IPS-18c (cell line): ENCODE results near the gene RAB3A.
"Not testable (repeated sequence)": the region's sequence is repeated elsewhere in the genome, so short reads cannot be mapped to it uniquely, and the experiment has no call there.

Experiments used
- H3K4me3 ChIP-seq: 2 replicates; pipeline ENCODE4 v1.7.0; 2013; ENCODE audit warnings: low read depth, mild to moderate bottlenecking, low read length, moderate library complexity; ENCODE audit not compliant: insufficient read depth
- H3K9me3 ChIP-seq: one replicate; pipeline ENCODE4 v1.6.1; 2013; ENCODE audit warnings: mild to moderate bottlenecking, low read length, moderate library complexity; ENCODE audit not compliant: control insufficient read depth, insufficient read depth

RAB3A gene

GRCh38 chr19:18225702-18226468, 22.0 kb upstream of the RAB3A start, which contains the start of gene PDE4C:
TSS of gene PDE4C (minus strand) at chr19:18226438. CDS start at chr19:18226415, 23 bp downstream.
- H3K9me3 ChIP-seq, result no peaks in the 10 kb centered on the region
- peak within 1 kb of the TSS; percentile 91; the same call in 1 of the 2 replicates for H3K4me3 ChIP-seq

GRCh38 chr19:18225355-18225701, 21.5 kb upstream of the RAB3A start:
- peak overlapping the region; percentile 91; the same call in 1 of the 2 replicates for H3K4me3 ChIP-seq
- H3K9me3 ChIP-seq, result no peaks in the 10 kb centered on the region

- H3K4me3 ChIP-seq, result peak overlapping the region; percentile 91
- no peaks in the 10 kb centered on the region for H3K9me3 ChIP-seq
These were observed 20.9 kb upstream of the RAB3A start for GRCh38 chr19:18224525-18225354.

- Histone ChIP-seq H3K9me3 (no peaks in the 10 kb centered on the region), H3K4me3 (peak overlapping the region; percentile 91)
These were observed 20.1 kb upstream of the RAB3A start for GRCh38 chr19:18223860-18224524.

GRCh38 chr19:18221815-18222725, 18.2 kb upstream of the RAB3A start:
- no peaks in the 10 kb centered on the region for H3K9me3 ChIP-seq
- no peak overlapping the region for H3K4me3 ChIP-seq

- Histone ChIP-seq H3K4me3 (peak overlapping the region; percentile 40), H3K9me3 (no peaks in the 10 kb centered on the region)
These were observed 16.9 kb upstream of the RAB3A start for GRCh38 chr19:18220632-18221275.

- Histone ChIP-seq H3K4me3 (no peak overlapping the region), H3K9me3 (no peaks in the 10 kb centered on the region)
These were observed 16.2 kb upstream of the RAB3A start for GRCh38 chr19:18219911-18220631.

GRCh38 chr19:18218600-18218999, 14.8 kb upstream of the RAB3A start:
- no peaks in the 10 kb centered on the region for H3K9me3 ChIP-seq

GRCh38 chr19:18218159-18218558, 14.3 kb upstream of the RAB3A start:
- Histone ChIP-seq H3K4me3 (no peak overlapping the region), H3K9me3 (no peaks in the 10 kb centered on the region)

More at GRCh38 chr19:18218600-18218999, 14.8 kb upstream of the RAB3A start:
- H3K4me3 ChIP-seq, result no peak overlapping the region

GRCh38 chr19:18216789-18217188, 12.9 kb upstream of the RAB3A start:
- Histone ChIP-seq H3K4me3 (no peak overlapping the region), H3K9me3 (no peaks in the 10 kb centered on the region)

- no peak overlapping the region for H3K4me3 ChIP-seq
- no peaks in the 10 kb centered on the region for H3K9me3 ChIP-seq
These were observed 11.1 kb upstream of the RAB3A start for GRCh38 chr19:18214779-18215433.

- no peak overlapping the region for H3K4me3 ChIP-seq
- no peaks in the 10 kb centered on the region for H3K9me3 ChIP-seq
These were observed 7.8 kb upstream of the RAB3A start for GRCh38 chr19:18211683-18212082.

- H3K9me3 ChIP-seq, H3K4me3 ChIP-seq: not testable (repeated sequence)
These were observed 6.1 kb upstream of the RAB3A start for GRCh38 chr19:18209912-18210311.

GRCh38 chr19:18208098-18208951, 4.5 kb upstream of the RAB3A start:
- H3K4me3 ChIP-seq, result no peak overlapping the region
- no peaks in the 10 kb centered on the region for H3K9me3 ChIP-seq
